AG04449 (cell line): ENCODE data around the gene PSRC1.

ENCODE experiments used
- CTCF ChIA-PET: fragments of 350-600 bp; formaldehyde crosslinking; extraction: SDS; loops from one replicate; lab custom pipeline; 2021; ENCODE audit warnings: antibody characterized with exemption; lab: Yijun Ruan, JAX
- POLR2A ChIA-PET: fragments of 400-600, 350-600 bp; formaldehyde crosslinking; extraction: SDS; loops from one replicate; lab custom pipeline; 2020; ENCODE audit warnings: antibody characterized with exemption, inconsistent platforms; lab: Yijun Ruan, JAX
- DNase-seq: peaks from one replicate; pipeline ENCODE4 v3.0.0-alpha.2; 2010; ENCODE audit warnings: low read depth, low spot score
- H3K4me3 ChIP-seq: 2 replicates; pipeline ENCODE4 v1.5.1; 2011; ENCODE audit warnings: low read depth, mild to moderate bottlenecking, control low read depth, low read length
- CTCF ChIP-seq: IDR thresholded peaks from one replicate; pipeline ENCODE4 v1.5.1; 2011; ENCODE audit warnings: mild to moderate bottlenecking, moderate library complexity, low read length, control low read depth, inconsistent platforms; ENCODE audit not compliant: insufficient read depth; ENCODE audit errors: missing control alignments

PSRC1 gene

DNA sequence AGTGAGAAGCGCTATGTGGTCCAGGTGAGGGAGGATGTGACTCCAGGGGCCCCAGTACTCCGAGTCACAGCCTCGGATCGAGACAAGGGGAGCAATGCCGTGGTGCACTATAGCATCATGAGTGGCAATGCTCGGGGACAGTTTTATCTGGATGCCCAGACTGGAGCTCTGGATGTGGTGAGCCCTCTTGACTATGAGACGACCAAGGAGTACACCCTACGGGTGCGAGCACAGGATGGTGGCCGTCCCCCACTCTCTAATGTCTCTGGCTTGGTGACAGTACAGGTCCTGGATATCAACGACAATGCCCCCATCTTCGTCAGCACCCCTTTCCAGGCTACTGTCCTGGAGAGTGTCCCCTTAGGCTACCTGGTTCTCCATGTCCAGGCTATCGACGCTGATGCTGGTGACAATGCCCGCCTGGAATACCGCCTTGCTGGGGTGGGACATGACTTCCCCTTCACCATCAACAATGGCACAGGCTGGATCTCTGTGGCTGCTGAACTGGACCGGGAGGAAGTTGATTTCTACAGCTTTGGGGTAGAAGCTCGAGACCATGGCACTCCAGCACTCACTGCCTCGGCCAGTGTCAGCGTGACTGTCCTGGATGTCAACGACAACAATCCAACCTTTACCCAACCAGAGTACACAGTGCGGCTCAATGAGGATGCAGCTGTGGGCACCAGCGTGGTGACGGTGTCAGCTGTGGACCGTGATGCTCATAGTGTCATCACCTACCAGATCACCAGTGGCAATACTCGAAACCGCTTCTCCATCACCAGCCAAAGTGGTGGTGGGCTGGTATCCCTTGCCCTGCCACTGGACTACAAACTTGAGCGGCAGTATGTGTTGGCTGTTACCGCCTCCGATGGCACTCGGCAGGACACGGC, 31.4 kb downstream of the PSRC1 start:
- H3K4me3 ChIP-seq: no peak overlapping the region
- DNase-seq: no peak
- TF ChIP-seq CTCF: no peak
- ChIA-PET POLR2A (no interaction called here), CTCF (interaction anchor here (0.9 to 5.3 kb wide), 6 partner anchors 9 to 281 kb away, joined by 3 to 50 read pairs (median 6); partner anchors contain the start of gene SORT1)

DNA sequence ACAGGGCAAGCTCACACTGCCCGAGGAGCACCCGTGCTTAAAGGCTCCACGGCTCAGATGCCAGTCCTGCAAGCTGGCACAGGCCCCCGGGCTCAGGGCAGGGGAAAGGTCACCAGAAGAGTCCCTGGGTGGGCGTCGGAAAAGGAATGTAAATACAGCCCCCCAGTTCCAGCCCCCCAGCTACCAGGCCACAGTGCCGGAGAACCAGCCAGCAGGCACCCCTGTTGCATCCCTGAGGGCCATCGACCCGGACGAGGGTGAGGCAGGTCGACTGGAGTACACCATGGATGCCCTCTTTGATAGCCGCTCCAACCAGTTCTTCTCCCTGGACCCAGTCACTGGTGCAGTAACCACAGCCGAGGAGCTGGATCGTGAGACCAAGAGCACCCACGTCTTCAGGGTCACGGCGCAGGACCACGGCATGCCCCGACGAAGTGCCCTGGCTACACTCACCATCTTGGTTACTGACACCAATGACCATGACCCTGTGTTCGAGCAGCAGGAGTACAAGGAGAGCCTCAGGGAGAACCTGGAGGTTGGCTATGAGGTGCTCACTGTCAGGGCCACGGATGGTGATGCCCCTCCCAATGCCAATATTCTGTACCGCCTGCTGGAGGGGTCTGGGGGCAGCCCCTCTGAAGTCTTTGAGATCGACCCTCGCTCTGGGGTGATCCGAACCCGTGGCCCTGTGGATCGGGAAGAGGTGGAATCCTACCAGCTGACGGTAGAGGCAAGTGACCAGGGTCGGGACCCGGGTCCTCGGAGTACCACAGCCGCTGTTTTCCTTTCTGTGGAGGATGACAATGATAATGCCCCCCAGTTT, 32.3 kb downstream of the PSRC1 start:
- peak overlapping the region; percentile 52; the same call in 1 of the 2 replicates for H3K4me3 ChIP-seq
- TF ChIP-seq CTCF: no peak
- ChIA-PET POLR2A (interaction anchor here (0.6 to 1.2 kb wide), 2 partner anchors 37 to 160 kb away, joined by 3 to 5 read pairs; partner anchors contain the start of gene SARS1), CTCF (interaction anchor here (1.0 to 5.3 kb wide), 10 partner anchors 10 to 282 kb away, joined by 3 to 50 read pairs (median 4); partner anchors contain the start of gene SORT1)
- no peak for DNase-seq

GRCh38 chr1:109249654-109250401, 33.1 kb downstream of the PSRC1 start:
- DNase-seq: no peak
- ChIA-PET POLR2A (interaction anchor here (0.7 to 1.2 kb wide), 2 partner anchors 9 to 36 kb away, joined by 3 to 5 read pairs; partner anchors contain the start of gene SARS1), CTCF (interaction anchor here (1.0 to 3.3 kb wide), 9 partner anchors 10 to 283 kb away, joined by 3 to 15 read pairs (median 4); partner anchors contain the start of gene SORT1)
- peak overlapping the region; percentile 52 for H3K4me3 ChIP-seq
- TF ChIP-seq CTCF: no peak

- POLR2A ChIA-PET: interaction anchor here (0.7 to 1.2 kb wide), 2 partner anchors 8 to 35 kb away, joined by 3 to 5 read pairs; partner anchors contain the start of gene SARS1
- DNase-seq: no peak
Measured at GRCh38 chr1:109248797-109249629, 33.9 kb downstream of the PSRC1 start, which contains the start of gene CELSR2. CELSR2 (plus strand) TSS chr1:109249539; CDS start chr1:109250080, 541 bp downstream.

More at GRCh38 chr1:109248797-109249629, 33.9 kb downstream of the PSRC1 start, which contains the start of gene CELSR2:
- CTCF ChIA-PET: interaction anchor here (1.0 to 3.3 kb wide), 11 partner anchors 9 to 284 kb away, joined by 3 to 23 read pairs (median 5); partner anchors contain the start of gene SORT1
- peak within 1 kb of the TSS; percentile 52 for H3K4me3 ChIP-seq
- no peak for TF ChIP-seq CTCF
